ENCODE results near the gene SIRT1.
"Not testable (repeated sequence)": the region's sequence is repeated elsewhere in the genome, so short reads cannot be mapped to it uniquely, and the experiment has no call there.

SIRT1 gene

GRCh38 chr10:67884313-67884841 is at the start of gene SIRT1:
SIRT1 (plus strand) TSS chr10:67884656; CDS start chr10:67884722, 66 bp downstream.
- Histone ChIP-seq H3K36me3 (ENCODE audit: low read depth) (peaks cover 26% of the 10 kb centered on the region), H3K4me3 (ENCODE audit: severe bottlenecking) (peak within 1 kb of the TSS; percentile 89), H3K27me3 (ENCODE audit: insufficient read depth, poor library complexity, severe bottlenecking) (no peaks in the 10 kb centered on the region), H3K9me3 (ENCODE audit: severe bottlenecking) (no peaks in the 10 kb centered on the region), H3K27ac (ENCODE audit: poor library complexity, severe bottlenecking) (peak within 1 kb of the TSS; percentile 72), H3K4me1 (ENCODE audit: insufficient read depth, poor library complexity, severe bottlenecking) (peaks cover 2% of the 10 kb centered on the region)
- TF ChIP-seq CTCF (IDR thresholded peaks at IDR 0.05; ENCODE audit: poor library complexity, severe bottlenecking): peak; percentile 28
- DNase-seq (ENCODE audit: low spot score) (peak; percentile 95), ATAC-seq (ENCODE audit: low read depth) (peak; percentile 79)

GRCh38 chr10:67835541-67836394 is 48.7 kb upstream of the SIRT1 start:
- H3K27me3 ChIP-seq (ENCODE audit: insufficient read depth, poor library complexity, severe bottlenecking); H3K36me3 ChIP-seq (ENCODE audit: low read depth); DNase-seq (ENCODE audit: low spot score); H3K27ac ChIP-seq (ENCODE audit: poor library complexity, severe bottlenecking); H3K4me1 ChIP-seq (ENCODE audit: insufficient read depth, poor library complexity, severe bottlenecking); H3K9me3 ChIP-seq (ENCODE audit: severe bottlenecking); ATAC-seq (ENCODE audit: low read depth); H3K4me3 ChIP-seq (ENCODE audit: severe bottlenecking): not testable (repeated sequence)

GRCh38 chr10:67836488-67836887 is 48.0 kb upstream of the SIRT1 start:
- Histone ChIP-seq H3K36me3 (ENCODE audit: low read depth) (no peaks in the 10 kb centered on the region), H3K27me3 (ENCODE audit: insufficient read depth, poor library complexity, severe bottlenecking) (no peaks in the 10 kb centered on the region), H3K27ac (ENCODE audit: poor library complexity, severe bottlenecking) (no peak overlapping the region), H3K9me3 (ENCODE audit: severe bottlenecking) (peaks cover 5% of the 10 kb centered on the region), H3K4me1 (ENCODE audit: insufficient read depth, poor library complexity, severe bottlenecking) (peaks cover 10% of the 10 kb centered on the region), H3K4me3 (ENCODE audit: severe bottlenecking) (no peak overlapping the region)
- TF ChIP-seq CTCF (IDR thresholded peaks at IDR 0.05; ENCODE audit: poor library complexity, severe bottlenecking): no peak
- DNase-seq (ENCODE audit: low spot score) (no peak), ATAC-seq (ENCODE audit: low read depth) (no peak)

- no peak for DNase-seq (ENCODE audit: low spot score)
- H3K27me3 ChIP-seq (ENCODE audit: insufficient read depth, poor library complexity, severe bottlenecking): no peaks in the 10 kb centered on the region
- no peak overlapping the region for H3K27ac ChIP-seq (ENCODE audit: poor library complexity, severe bottlenecking)
- no peaks in the 10 kb centered on the region for H3K36me3 ChIP-seq (ENCODE audit: low read depth)
- ATAC-seq (ENCODE audit: low read depth): no peak
- peaks cover 10% of the 10 kb centered on the region for H3K4me1 ChIP-seq (ENCODE audit: insufficient read depth, poor library complexity, severe bottlenecking)
- no peak overlapping the region for H3K4me3 ChIP-seq (ENCODE audit: severe bottlenecking)
- H3K9me3 ChIP-seq (ENCODE audit: severe bottlenecking): peaks cover 5% of the 10 kb centered on the region
- no peak for TF ChIP-seq CTCF (IDR thresholded peaks at IDR 0.05; ENCODE audit: poor library complexity, severe bottlenecking)
Measured at GRCh38 chr10:67836972-67837371, 47.5 kb upstream of the SIRT1 start.

- H3K9me3 ChIP-seq (ENCODE audit: severe bottlenecking): peaks cover 5% of the 10 kb centered on the region
- ATAC-seq (ENCODE audit: low read depth) (peak; percentile 77), DNase-seq (ENCODE audit: low spot score) (no peak)
- no peak within 1 kb of the TSS for H3K27ac ChIP-seq (ENCODE audit: poor library complexity, severe bottlenecking)
- no peaks in the 10 kb centered on the region for H3K36me3 ChIP-seq (ENCODE audit: low read depth)
- H3K4me3 ChIP-seq (ENCODE audit: severe bottlenecking): peak within 1 kb of the TSS; percentile 5
- peaks cover 10% of the 10 kb centered on the region for H3K4me1 ChIP-seq (ENCODE audit: insufficient read depth, poor library complexity, severe bottlenecking)
- no peak for TF ChIP-seq CTCF (IDR thresholded peaks at IDR 0.05; ENCODE audit: poor library complexity, severe bottlenecking)
- H3K27me3 ChIP-seq (ENCODE audit: insufficient read depth, poor library complexity, severe bottlenecking): no peaks in the 10 kb centered on the region
Measured at GRCh38 chr10:67837541-67838314, 46.7 kb upstream of the SIRT1 start, which contains the start of gene DNAJC12. DNAJC12 (minus strand) TSS chr10:67838188; CDS start chr10:67838011, 177 bp downstream.

GRCh38 chr10:67839511-67839910 is 44.9 kb upstream of the SIRT1 start:
- H3K27me3 ChIP-seq (ENCODE audit: insufficient read depth, poor library complexity, severe bottlenecking); H3K4me1 ChIP-seq (ENCODE audit: insufficient read depth, poor library complexity, severe bottlenecking); ATAC-seq (ENCODE audit: low read depth); H3K36me3 ChIP-seq (ENCODE audit: low read depth); H3K4me3 ChIP-seq (ENCODE audit: severe bottlenecking); H3K27ac ChIP-seq (ENCODE audit: poor library complexity, severe bottlenecking); DNase-seq (ENCODE audit: low spot score); H3K9me3 ChIP-seq (ENCODE audit: severe bottlenecking): not testable (repeated sequence)

Data from RWPE2 (cell line).